Sigmoid colon (tissue), 7 donors: ENCODE measurements around the gene LUC7L. TPM values are rescaled to one million over a fixed set of nuclear protein-coding genes. Genes with fewer than 3 reads are reported as not detected.

Experiments used
- DNase-seq: peaks from one replicate; pipeline ENCODE4 v3.0.0-alpha.2; 2019
- H3K27ac ChIP-seq, 4 donors: fragments of 200-600 bp; sonication (generic); one replicate each; pipeline ENCODE4 v1.5.1; 2016 to 2019; ENCODE audit warnings: mild to moderate bottlenecking in 1 of 4
- H3K27me3 ChIP-seq, 3 donors: fragments of 200-600 bp; sonication (generic); one replicate each; pipeline ENCODE4 v1.5.1; 2019; ENCODE audit warnings: mild to moderate bottlenecking in 1 of 3
- H3K36me3 ChIP-seq, 4 donors: fragments of 200-600 bp; sonication (generic); one replicate each; pipeline ENCODE4 v1.5.1; 2016 to 2019
- H3K4me1 ChIP-seq, 4 donors: fragments of 200-600 bp; sonication (generic); one replicate each; pipeline ENCODE4 v1.5.1; 2017 to 2019
- H3K4me3 ChIP-seq, 4 donors: fragments of 200-600 bp; sonication (generic); one replicate each; pipeline ENCODE4 v1.5.1; 2017 to 2019; ENCODE audit warnings: mild to moderate bottlenecking in 2 of 4, moderate library complexity in 1 of 4
- H3K9me3 ChIP-seq, 4 donors: fragments of 200-600 bp in 3 of 4; sonication (generic) in 3 of 4; one replicate each; pipeline versions ENCODE4 v1.5.1 to v1.6.1; 2013 to 2019
- EP300 ChIP-seq, 4 donors: sonication (generic); formaldehyde crosslinking; IDR thresholded peaks; one replicate each; pipeline ENCODE4 v1.6.1; 2017; ENCODE audit warnings: antibody characterized with exemption in 4 of 4
- POLR2A ChIP-seq, 2 donors: fragments of 450-650 bp; IDR thresholded peaks; one replicate each; pipeline ENCODE4 v1.6.1; 2016; ENCODE audit warnings: antibody characterized with exemption in 2 of 2, mild to moderate bottlenecking in 2 of 2, moderate library complexity in 2 of 2
- POLR2AphosphoS5 ChIP-seq, 4 donors: sonication (generic); formaldehyde crosslinking; IDR thresholded peaks; one replicate each; pipeline ENCODE4 v1.6.1; 2017; ENCODE audit warnings: antibody characterized with exemption in 4 of 4
- WGBS, 2 donors: extraction: QIAGEN DNeasy Blood & Tissue Kit; methylation state at CpG; one replicate each; pipeline ENCODE4 v1.1.7; 2013; 5-methylcytosine and 5-hydroxymethylcytosine counted together
- intact Hi-C: fragments of 100-400 bp; cut with DNase I; formaldehyde crosslinking; loops from one replicate; pipeline ENCODE4 v1.15.1; 2023
- polyA plus RNA-seq, 3 donors: library from polyadenylated mRNA; stranded (reverse); fragments of 200-250 nt; gene quantifications; one replicate each; pipeline ENCODE4 v1.2.3, GENCODE V29; 2013
- small RNA-seq, 3 donors: library from RNA; depleted of rRNA; stranded (forward); fragments of <200 nt; gene quantifications; one replicate each; pipeline ENCODE3, GENCODE V24; 2016
- total RNA-seq, 4 donors: library from RNA; depleted of rRNA; stranded (reverse); fragments of >200 nt; gene quantifications; one replicate each; pipeline ENCODE4 v1.1.0, GENCODE V29; 2016
- TF ChIP-seq, protein P1 (sequence below), 4 experiments: fragments of 450-650 bp in 3 of 4; fragments of 200-600 bp in 1 of 4; IDR thresholded peaks; one replicate each; pipeline ENCODE4 v1.5.1; 2016 to 2019; ENCODE audit warnings: antibody characterized with exemption in 4 of 4, mild to moderate bottlenecking in 3 of 4, moderate library complexity in 2 of 4
- donor health status: healthy with polysubstance abuse.
- donor health status: Bipolar disorder and iron deficiency.
- donor health status: healthy.

LUC7L gene
- total and polyA plus RNA-seq, 7 donors, result 21.0 to 138 (median 55.8) TPM

DNA sequence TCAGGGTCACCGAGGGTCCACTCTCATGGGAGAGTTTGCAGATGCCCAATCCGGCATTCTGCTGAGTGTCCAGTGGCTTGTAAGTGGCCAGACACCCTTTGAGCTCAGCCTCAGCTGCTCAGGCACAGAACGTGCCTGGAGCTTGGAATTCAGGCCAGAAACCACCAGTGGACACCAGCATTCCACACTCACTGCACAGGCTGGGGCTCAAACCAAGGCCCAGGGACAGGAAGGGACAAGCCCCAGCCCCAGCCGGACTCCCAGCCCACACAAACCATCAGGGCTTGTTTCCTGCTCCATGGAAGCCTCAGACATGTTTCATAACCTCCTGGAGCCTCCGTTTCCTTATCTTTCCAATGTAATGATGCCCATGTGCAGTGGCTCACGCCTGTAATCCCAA lies 85.8 kb downstream of the LUC7L start:
- no peak overlapping the region for H3K27ac ChIP-seq
- TF ChIP-seq POLR2A (IDR thresholded peaks at IDR 0.05) (no peak), EP300 (IDR thresholded peaks at IDR 0.05) (no peak), POLR2AphosphoS5 (IDR thresholded peaks at IDR 0.05) (no peak)
- TF ChIP-seq, protein P1, sequence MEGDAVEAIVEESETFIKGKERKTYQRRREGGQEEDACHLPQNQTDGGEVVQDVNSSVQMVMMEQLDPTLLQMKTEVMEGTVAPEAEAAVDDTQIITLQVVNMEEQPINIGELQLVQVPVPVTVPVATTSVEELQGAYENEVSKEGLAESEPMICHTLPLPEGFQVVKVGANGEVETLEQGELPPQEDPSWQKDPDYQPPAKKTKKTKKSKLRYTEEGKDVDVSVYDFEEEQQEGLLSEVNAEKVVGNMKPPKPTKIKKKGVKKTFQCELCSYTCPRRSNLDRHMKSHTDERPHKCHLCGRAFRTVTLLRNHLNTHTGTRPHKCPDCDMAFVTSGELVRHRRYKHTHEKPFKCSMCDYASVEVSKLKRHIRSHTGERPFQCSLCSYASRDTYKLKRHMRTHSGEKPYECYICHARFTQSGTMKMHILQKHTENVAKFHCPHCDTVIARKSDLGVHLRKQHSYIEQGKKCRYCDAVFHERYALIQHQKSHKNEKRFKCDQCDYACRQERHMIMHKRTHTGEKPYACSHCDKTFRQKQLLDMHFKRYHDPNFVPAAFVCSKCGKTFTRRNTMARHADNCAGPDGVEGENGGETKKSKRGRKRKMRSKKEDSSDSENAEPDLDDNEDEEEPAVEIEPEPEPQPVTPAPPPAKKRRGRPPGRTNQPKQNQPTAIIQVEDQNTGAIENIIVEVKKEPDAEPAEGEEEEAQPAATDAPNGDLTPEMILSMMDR (IDR thresholded peaks at IDR 0.05), result no peak
- H3K27me3 ChIP-seq, result no peaks in the 10 kb centered on the region
- no peak for DNase-seq
- no peaks in the 10 kb centered on the region for H3K9me3 ChIP-seq
- H3K4me3 ChIP-seq, result no peak overlapping the region
- peaks cover 0 to 7% (median 0%) of the 10 kb centered on the region in 4 donors for H3K4me1 ChIP-seq
- H3K36me3 ChIP-seq, result no peaks in the 10 kb centered on the region
- intact Hi-C loops, result no loop called here
- 63 to 70% methylated on average over 6 of the region's 6 CpGs for WGBS, 2 donors

DNA sequence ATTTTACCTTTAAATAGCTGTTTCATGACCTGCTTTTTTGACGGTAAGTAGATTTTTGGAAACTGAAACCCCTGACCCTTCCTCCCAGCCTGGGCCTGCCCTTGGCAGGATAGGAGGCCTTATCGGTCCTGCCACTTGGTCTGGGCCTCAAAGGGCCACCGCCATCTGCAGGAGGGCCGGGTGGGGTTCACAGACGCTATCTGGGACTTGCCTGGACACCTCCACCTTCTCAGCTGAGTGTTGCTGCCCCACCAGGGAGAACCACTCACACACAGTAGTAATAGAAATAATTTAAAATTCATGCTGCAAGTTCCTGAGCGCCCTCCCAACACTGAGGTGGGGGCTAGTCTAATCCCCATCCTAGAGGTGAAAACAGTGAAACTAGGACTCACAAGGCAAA lies 86.2 kb downstream of the LUC7L start:
- Histone ChIP-seq H3K27me3 (no peaks in the 10 kb centered on the region), H3K27ac (no peak overlapping the region), H3K4me1 (peaks cover 0 to 7% (median 0%) of the 10 kb centered on the region in 4 donors), H3K36me3 (no peaks in the 10 kb centered on the region), H3K9me3 (no peaks in the 10 kb centered on the region), H3K4me3 (no peak overlapping the region)
- intact Hi-C loops, result no loop called here
- TF ChIP-seq POLR2AphosphoS5 (IDR thresholded peaks at IDR 0.05), result no peak
- TF ChIP-seq, protein P1 (IDR thresholded peaks at IDR 0.05), result no peak
- TF ChIP-seq POLR2A (IDR thresholded peaks at IDR 0.05), result no peak
- no peak for TF ChIP-seq EP300 (IDR thresholded peaks at IDR 0.05)
- no peak for DNase-seq
- 85 to 89% methylated on average over 6 of the region's 6 CpGs for WGBS, 2 donors

DNA sequence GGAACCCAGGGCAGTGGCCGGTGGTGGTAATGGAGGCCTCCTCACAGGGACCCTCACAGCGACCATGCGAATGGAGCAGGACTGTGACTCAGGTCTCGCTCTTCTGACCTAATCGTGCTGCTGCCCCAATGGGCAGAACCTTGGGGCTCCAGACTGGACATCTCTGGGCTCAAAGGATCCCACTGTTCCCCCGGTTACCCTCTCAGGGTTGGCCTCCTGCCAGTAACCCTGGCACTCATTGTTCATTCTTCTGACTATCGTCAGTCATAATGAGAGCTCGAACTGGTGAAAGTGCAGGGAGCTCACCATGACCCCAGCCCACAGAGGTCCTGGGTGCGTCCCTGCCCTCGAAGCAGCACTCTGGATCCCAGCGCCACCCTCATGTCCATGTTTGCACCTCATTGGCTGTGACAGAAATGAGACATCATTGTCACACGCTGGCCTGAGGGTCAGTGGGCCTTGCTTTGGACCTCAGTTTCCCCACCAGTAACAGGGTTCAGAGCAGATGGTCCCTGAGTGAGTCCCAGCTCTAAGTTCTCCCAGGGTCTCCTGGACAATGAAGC lies 86.8 kb downstream of the LUC7L start:
- Histone ChIP-seq H3K9me3 (no peaks in the 10 kb centered on the region), H3K27me3 (no peaks in the 10 kb centered on the region), H3K27ac (no peak overlapping the region), H3K36me3 (no peaks in the 10 kb centered on the region), H3K4me1 (peaks cover 0 to 12% (median 3%) of the 10 kb centered on the region in 4 donors), H3K4me3 (no peak overlapping the region)
- WGBS, 2 donors, result 74 to 84% methylated on average over 12 of the region's 12 CpGs
- TF ChIP-seq, protein P1 (IDR thresholded peaks at IDR 0.05), result no peak
- TF ChIP-seq POLR2AphosphoS5 (IDR thresholded peaks at IDR 0.05) (no peak), EP300 (IDR thresholded peaks at IDR 0.05) (no peak), POLR2A (IDR thresholded peaks at IDR 0.05) (no peak)
- intact Hi-C loops, result no loop called here
- no peak for DNase-seq

DNA sequence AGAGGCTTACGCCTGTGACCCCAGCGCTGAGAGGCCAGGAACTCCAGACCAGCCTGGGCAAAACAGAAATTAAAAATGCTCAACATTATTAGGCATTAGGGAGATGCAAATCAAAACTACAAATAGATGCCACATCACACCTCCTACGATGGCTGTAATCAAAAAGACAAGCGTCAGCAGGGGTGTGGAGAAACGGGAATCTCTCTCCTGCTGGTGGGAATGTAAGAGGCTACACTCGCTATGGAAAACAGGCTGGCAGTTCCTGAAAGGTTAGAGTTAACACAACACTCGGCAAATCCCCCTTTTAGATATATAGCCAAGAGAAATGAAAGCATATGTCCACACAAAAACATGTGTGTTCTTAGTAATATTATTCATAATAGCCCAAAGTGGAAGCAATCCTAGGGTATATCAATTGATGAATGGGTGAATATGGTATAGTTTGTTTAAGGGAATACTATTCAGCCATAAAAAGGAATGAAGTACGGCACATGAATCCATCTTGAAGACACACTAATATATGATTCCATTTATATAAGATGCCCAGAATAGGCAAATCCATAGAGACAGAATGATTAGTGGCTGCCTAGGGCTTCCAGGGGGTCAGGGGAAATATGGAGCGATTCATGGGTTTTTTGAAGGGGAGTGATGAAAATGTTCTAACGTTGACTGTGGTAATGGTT lies 88.9 kb downstream of the LUC7L start:
- H3K4me3 ChIP-seq, result no peak overlapping the region
- intact Hi-C loops, result no loop called here
- WGBS, 2 donors, result 67 to 73% methylated on average over 10 of the region's 10 CpGs
- H3K27ac ChIP-seq, result no peak overlapping the region
- no peaks in the 10 kb centered on the region for H3K9me3 ChIP-seq
- no peak for DNase-seq
- peaks cover 0 to 18% (median 8%) of the 10 kb centered on the region in 4 donors for H3K4me1 ChIP-seq
- H3K36me3 ChIP-seq, result no peaks in the 10 kb centered on the region
- TF ChIP-seq, protein P1 (IDR thresholded peaks at IDR 0.05), result no peak
- no peak for TF ChIP-seq POLR2AphosphoS5 (IDR thresholded peaks at IDR 0.05)
- no peaks in the 10 kb centered on the region for H3K27me3 ChIP-seq

Small RNA genes lying within 50 kb of the gene (small RNA-seq; reads per million reads assigned to genes)
- gene RF00019, result 0 reads per million in 3 donors

Other genes starting within 250 kb of the LUC7L start
- gene POLR3K, start 175.8 kb downstream of the LUC7L start, total RNA-seq, result 1 to 10 TPM; 1.7 to 6.4 (median 5.0) TPM
- 10 to 100 TPM; 11.4 to 22.1 (median 11.8) TPM for gene POLR3K, start 175.8 kb downstream of the LUC7L start, polyA plus RNA-seq
- gene SNRNP25, start 175.6 kb downstream of the LUC7L start, total RNA-seq, result 10 to 100 TPM; 23.0 to 36.5 (median 32.4) TPM
- gene SNRNP25, start 175.6 kb downstream of the LUC7L start, polyA plus RNA-seq, result 10 to 100 TPM; 26.4 to 41.7 (median 38.8) TPM
- gene RHBDF1, start 156.8 kb downstream of the LUC7L start, total RNA-seq, result 10 to 100 TPM; 16.8 to 42.1 (median 19.6) TPM
- gene RHBDF1, start 156.8 kb downstream of the LUC7L start, polyA plus RNA-seq, result 10 to 100 TPM in 1 of 3 donors, 1 to 10 TPM in 2; 6.0 to 22.3 (median 6.0) TPM
- gene MPG, start 151.2 kb downstream of the LUC7L start, total RNA-seq, result 100 to 1,000 TPM in 2 of 4 donors, 10 to 100 TPM in 2; 74.3 to 118 (median 100.0) TPM
- gene MPG, start 151.2 kb downstream of the LUC7L start, polyA plus RNA-seq, result 10 to 100 TPM; 52.2 to 72.7 (median 72.5) TPM
- gene NPRL3, start 90.8 kb downstream of the LUC7L start, total RNA-seq, result 10 to 100 TPM; 10.2 to 22.8 (median 15.7) TPM
- 10 to 100 TPM in 1 of 3 donors, 1 to 10 TPM in 2; 4.8 to 22.8 (median 6.2) TPM for gene NPRL3, start 90.8 kb downstream of the LUC7L start, polyA plus RNA-seq
- not detected for gene HBZ, start 76.8 kb downstream of the LUC7L start, total RNA-seq
- under 1 TPM in 1 of 3 donors, not detected in 2; 0.10 TPM for gene HBZ, start 76.8 kb downstream of the LUC7L start, polyA plus RNA-seq
- gene HBM, start 63.5 kb downstream of the LUC7L start, total RNA-seq, result not detected
- gene HBM, start 63.5 kb downstream of the LUC7L start, polyA plus RNA-seq, result not detected
- gene HBA2, start 56.6 kb downstream of the LUC7L start, total RNA-seq, result 100 to 1,000 TPM in 1 of 4 donors, 1 to 10 TPM in 2, not detected in 1; 3.7 to 109 (median 8.2) TPM
- 1 to 10 TPM; 4.2 to 7.1 (median 5.3) TPM for gene HBA2, start 56.6 kb downstream of the LUC7L start, polyA plus RNA-seq
- 1 to 10 TPM in 1 of 4 donors, not detected in 3; 4.1 TPM for gene HBA1, start 52.8 kb downstream of the LUC7L start, total RNA-seq
- gene HBA1, start 52.8 kb downstream of the LUC7L start, polyA plus RNA-seq, result 1 to 10 TPM in 1 of 3 donors, not detected in 2; 1.7 TPM
- not detected for gene HBQ1, start 49.0 kb downstream of the LUC7L start, total RNA-seq
- gene HBQ1, start 49.0 kb downstream of the LUC7L start, polyA plus RNA-seq, result under 1 TPM in 1 of 3 donors, not detected in 2; 0.19 TPM
- 10 to 100 TPM; 38.3 to 82.5 (median 62.1) TPM for gene FAM234A, start 5.4 kb upstream of the LUC7L start, total RNA-seq
- 10 to 100 TPM; 12.6 to 74.0 (median 25.7) TPM for gene FAM234A, start 5.4 kb upstream of the LUC7L start, polyA plus RNA-seq
- gene RGS11, start 46.5 kb upstream of the LUC7L start, total RNA-seq, result 10 to 100 TPM in 2 of 4 donors, 1 to 10 TPM in 2; 6.4 to 24.9 (median 9.5) TPM
- 1 to 10 TPM in 2 of 3 donors, under 1 TPM in 1; 0.23 to 4.0 (median 1.8) TPM for gene RGS11, start 46.5 kb upstream of the LUC7L start, polyA plus RNA-seq
- 1 to 10 TPM; 3.5 to 5.7 (median 5.0) TPM for gene ARHGDIG, start 51.1 kb upstream of the LUC7L start, total RNA-seq
- 1 to 10 TPM in 2 of 3 donors, not detected in 1; 1.6 to 5.2 TPM for gene ARHGDIG, start 51.1 kb upstream of the LUC7L start, polyA plus RNA-seq
- 1 to 10 TPM in 1 of 4 donors, under 1 TPM in 3; 0.71 to 5.5 (median 0.82) TPM for gene PDIA2, start 53.7 kb upstream of the LUC7L start, total RNA-seq
- gene PDIA2, start 53.7 kb upstream of the LUC7L start, polyA plus RNA-seq, result 1 to 10 TPM in 1 of 3 donors, under 1 TPM in 1, not detected in 1; 0.60 to 3.0 TPM
- gene AXIN1, start 123.3 kb upstream of the LUC7L start, total RNA-seq, result 10 to 100 TPM; 17.9 to 29.9 (median 20.9) TPM
- 10 to 100 TPM; 28.2 to 33.4 (median 30.3) TPM for gene AXIN1, start 123.3 kb upstream of the LUC7L start, polyA plus RNA-seq
- gene MRPL28, start 141.1 kb upstream of the LUC7L start, total RNA-seq, result 10 to 100 TPM; 49.6 to 77.4 (median 62.0) TPM
- gene MRPL28, start 141.1 kb upstream of the LUC7L start, polyA plus RNA-seq, result 10 to 100 TPM; 74.5 to 95.9 (median 78.4) TPM
- gene PGAP6, start 152.5 kb upstream of the LUC7L start, total RNA-seq, result 10 to 100 TPM; 20.7 to 26.6 (median 22.7) TPM
- 100 to 1,000 TPM in 1 of 3 donors, 10 to 100 TPM in 2; 61.9 to 109 (median 70.3) TPM for gene PGAP6, start 152.5 kb upstream of the LUC7L start, polyA plus RNA-seq
- 100 to 1,000 TPM; 138 to 281 (median 191) TPM for gene NME4, start 167.8 kb upstream of the LUC7L start, total RNA-seq
- gene NME4, start 167.8 kb upstream of the LUC7L start, polyA plus RNA-seq, result 10 to 100 TPM; 39.6 to 55.3 (median 46.7) TPM
- gene DECR2, start 172.4 kb upstream of the LUC7L start, total RNA-seq, result 10 to 100 TPM; 15.0 to 21.6 (median 16.4) TPM
- gene DECR2, start 172.4 kb upstream of the LUC7L start, polyA plus RNA-seq, result 10 to 100 TPM; 30.6 to 39.1 (median 31.9) TPM
- gene RAB11FIP3, start 196.2 kb upstream of the LUC7L start, total RNA-seq, result 10 to 100 TPM; 20.0 to 44.9 (median 28.9) TPM
- 10 to 100 TPM; 10.6 to 24.1 (median 13.2) TPM for gene RAB11FIP3, start 196.2 kb upstream of the LUC7L start, polyA plus RNA-seq